HEK293 (cell line): ENCODE measurements around the gene RAB5A.

Experiments used
- CTCF ChIP-seq: fragments of 450-650 bp; formaldehyde crosslinking; IDR thresholded peaks from 2 replicates; pipeline ENCODE4 v1.5.1; 2016; ENCODE audit warnings: missing biosample characterization, missing genetic modification characterization
- PRDM2 ChIP-seq: fragments of 450-650 bp; formaldehyde crosslinking; IDR thresholded peaks from 2 replicates; pipeline ENCODE4 v1.5.1; 2016; ENCODE audit warnings: missing biosample characterization, missing genetic modification characterization, borderline replicate concordance
- REST ChIP-seq: fragments of 450-650 bp; formaldehyde crosslinking; IDR thresholded peaks from 2 replicates; pipeline ENCODE4 v1.5.1; 2016; ENCODE audit warnings: missing biosample characterization, missing genetic modification characterization
- ZBTB26 ChIP-seq: fragments of 450-650 bp; formaldehyde crosslinking; optimal IDR thresholded peaks from 2 replicates; pipeline ENCODE3; 2016; ENCODE audit warnings: missing biosample characterization, mild to moderate bottlenecking, missing genetic modification characterization

GRCh38 chr3:19967208-19967607 lies 20.3 kb downstream of the RAB5A start:
- TF ChIP-seq ZBTB26 (tag by site-specific recombination) (no peak), PRDM2 (tag by site-specific recombination) (no peak), CTCF (no peak), REST (tag by site-specific recombination) (no peak)
